ENCODE results near the gene HOXC9. TPM values are rescaled to one million over a fixed set of nuclear protein-coding genes. Genes with fewer than 3 reads are reported as not detected.

The HOXC9 gene
- total and polyA plus RNA-seq, 2 of the 4 experiments (the other 2 are of a cell fraction): 0.26 TPM; not detected in 1

GRCh38 chr12:54016478-54016964 is 16.6 kb downstream of the HOXC9 start:
- H3K27me3 ChIP-seq (ENCODE audit: control insufficient read depth, insufficient read depth, low read length): peaks cover 88% of the 10 kb centered on the region
- peaks cover 4% of the 10 kb centered on the region for H3K9me3 ChIP-seq (ENCODE audit: control insufficient read depth, insufficient read depth, low read length)
- H3K36me3 ChIP-seq (ENCODE audit: control insufficient read depth, insufficient read depth, low read length): no peaks in the 10 kb centered on the region
- TF ChIP-seq ELK1 (IDR thresholded peaks at IDR 0.05; ENCODE audit: borderline replicate concordance, low read depth, low read length): no peak
- TF ChIP-seq RFX5 (IDR thresholded peaks at IDR 0.05; ENCODE audit: low read depth, low read length): no peak
- no peak for TF ChIP-seq BHLHE40 (IDR thresholded peaks at IDR 0.05; ENCODE audit: low read depth, low read length)
- intact Hi-C loops (cut with micrococcal nuclease) (no loop called here), dilution Hi-C loops (cut with HindIII; ENCODE audit: low sequenced_read_pairs, unreplicated experiment) (no loop called here), in situ Hi-C loops (cut with MboI; ENCODE audit: low sequenced_read_pairs) (no loop called here)
- H2BK20ac ChIP-seq (ENCODE audit: low read depth, low read length): no peak overlapping the region
- H2BK120ac ChIP-seq (ENCODE audit: low read depth, low read length): no peak overlapping the region
- no peaks in the 10 kb centered on the region for H3K79me1 ChIP-seq (ENCODE audit: low read depth in 1 of 2, low read length in 2 of 2)
- H3K4me2 ChIP-seq (ENCODE audit: low read depth, low read length): peak overlapping the region; percentile 45; the same call in 1 of the 2 replicates
- H3K4ac ChIP-seq (ENCODE audit: low read depth, low read length): no peak overlapping the region
- ATAC-seq (ENCODE audit: low read depth) (no peak), DNase-seq (peak; percentile 11)
- no peak overlapping the region for H3K9ac ChIP-seq (ENCODE audit: low read depth, low read length)
- no peak overlapping the region for H2BK5ac ChIP-seq (ENCODE audit: low read depth, low read length, poor library complexity, severe bottlenecking)
- no peak overlapping the region for H3K56ac ChIP-seq (ENCODE audit: extremely low read depth, insufficient read depth, low read length)
- no peak overlapping the region for H3K23ac ChIP-seq (ENCODE audit: low read depth, low read length)
- H3K4me1 ChIP-seq (ENCODE audit: control insufficient read depth, insufficient read depth, low read length): no peaks in the 10 kb centered on the region
- ChIA-PET POLR2A (ENCODE audit: unreplicated experiment) (no interaction called here), CTCF (interaction anchor here (0.6 to 1.0 kb wide), 2 partner anchors 8 to 176 kb away, joined by 3 to 4 read pairs; no protein-coding TSS in a partner anchor)
- no peaks in the 10 kb centered on the region for H3K9me1 ChIP-seq (ENCODE audit: insufficient read depth, low read length)
- no peak overlapping the region; the same call in 1 of the 2 replicates for H4K5ac ChIP-seq (ENCODE audit: low read depth, low read length)
- H2AK5ac ChIP-seq (ENCODE audit: low read depth, low read length): no peak overlapping the region
- H4K20me1 ChIP-seq (ENCODE audit: insufficient read depth, low read length): no peaks in the 10 kb centered on the region
- H3K4me3 ChIP-seq (ENCODE audit: insufficient read depth, low read depth, low read length): no peak overlapping the region
- no peak overlapping the region for H3K14ac ChIP-seq (replicated peaks; ENCODE audit: low read depth, low read length)
- no peak overlapping the region for H2BK15ac ChIP-seq (ENCODE audit: low read depth, low read length)
- no peak overlapping the region for H2AFZ ChIP-seq (replicated peaks; ENCODE audit: low read length, poor library complexity)
- no TSS peak for BruUV-seq (replicated peaks)
- H3K27ac ChIP-seq (ENCODE audit: insufficient read depth, low read length): no peak overlapping the region
- WGBS, 2 experiments (ENCODE audit: extremely low coverage in 2 of 2, insufficient read length in 1 of 2): 0% methylated on average over 9 of the region's 25 CpGs; no CpG with 5 or more reads in 1 of the 2 experiments
- no peak overlapping the region for H4K91ac ChIP-seq (ENCODE audit: insufficient read depth, low read depth, low read length)
- no peak overlapping the region for H2AK9ac ChIP-seq (replicated peaks; ENCODE audit: low read depth, low read length, poor library complexity)
- H3K18ac ChIP-seq (ENCODE audit: low read depth, low read length): no peak overlapping the region
- H4K8ac ChIP-seq (ENCODE audit: low read depth in 2 of 2, low read length in 2 of 2): no peak overlapping the region; a peak in 1 of 4 replicates
